Psoas muscle (tissue), 8 donors: ENCODE results near the gene STYXL2. TPM values are rescaled to one million over a fixed set of nuclear protein-coding genes. Genes with fewer than 3 reads are reported as not detected.
A peak's percentile ranks its signal among the peaks of the same experiment; 100 is the strongest.

Source experiments
- ATAC-seq, 4 donors: fragments of 200-7000 bp; cut with Tn5 transposase; one replicate each; pipeline ENCODE4 v1.9.1; 2020; ENCODE audit warnings: moderate library complexity in 3 of 4, mild to moderate bottlenecking in 2 of 4
- DNase-seq, 2 donors: peaks; one replicate each; pipeline ENCODE4 v3.0.0-alpha.2; 2020
- H3K27ac ChIP-seq: fragments of 200-600 bp; one replicate; pipeline ENCODE4 v1.8.0; 2022
- H3K27me3 ChIP-seq, 3 donors: fragments of 200-600 bp in 1 of 3; one replicate each; pipeline versions ENCODE4 v1.6.1 to v1.8.0; 2013 to 2022; ENCODE audit warnings: low read length in 2 of 3, mild to moderate bottlenecking in 2 of 3, moderate library complexity in 1 of 3; ENCODE audit not compliant: insufficient read depth in 3 of 3
- H3K36me3 ChIP-seq, 2 donors: fragments of 200-600 bp in 1 of 2; one replicate each; pipeline versions ENCODE4 v1.6.1 to v1.8.0; 2013 to 2022; ENCODE audit warnings: low read depth in 1 of 2, mild to moderate bottlenecking in 1 of 2, moderate library complexity in 1 of 2; ENCODE audit not compliant: insufficient read depth in 1 of 2
- H3K4me1 ChIP-seq: fragments of 200-600 bp; one replicate; pipeline ENCODE4 v1.8.0; 2022
- H3K4me3 ChIP-seq: fragments of 200-600 bp; one replicate; pipeline ENCODE4 v1.8.0; 2022; ENCODE audit warnings: mild to moderate bottlenecking
- H3K9me3 ChIP-seq: fragments of 200-600 bp; one replicate; pipeline ENCODE4 v1.8.0; 2022
- WGBS, 3 donors: extraction: QIAGEN DNeasy Blood & Tissue Kit; methylation state at CpG; one replicate each; pipeline versions ENCODE4 v1.1.6 to v1.1.7; 2013; 5-methylcytosine and 5-hydroxymethylcytosine counted together
- intact Hi-C, 2 donors: fragments of 100-400 bp; cut with DNase I; formaldehyde crosslinking; loops; one replicate each; pipeline versions ENCODE4 v1.11.0 to v1.14.2; 2022
- polyA plus RNA-seq, 3 donors: library from polyadenylated mRNA; stranded (reverse); fragments of 200-250 nt; gene quantifications; one replicate each; pipeline ENCODE4 v1.2.3, GENCODE V29; 2013
- total RNA-seq, 4 donors: library from RNA; stranded (reverse); fragmentation: NEBNext Ultra II Directional in 2 of 4; extraction: Animal tissue kit (Norgen Biotek cat#: 25700) in 2 of 4; gene quantifications; one replicate each; pipeline versions ENCODE4 v1.2.1 to v1.2.4, GENCODE V29; 2021 to 2023
- TF ChIP-seq, protein P1 (sequence below): fragments of 200-600 bp; IDR thresholded peaks from one replicate; pipeline ENCODE4 v1.8.0; 2022; ENCODE audit warnings: antibody characterized with exemption
- donor health status: healthy with polysubstance abuse.
- donor health status: DM: no; HTN: no; CAD: no; lungs with moderate emphysema.
- donor health status: Bipolar disorder and iron deficiency.
- donor health status: healthy.
- donor health status: DM: yes; HTN: yes; CAD: no.
- donor health status: DM: no; HTN: no; CAD: no.
- donor health status: DM: no; HTN: no; CAD: no.
- donor health status: DM: yes; HTN: yes; CAD: no.

STYXL2 gene
- total and polyA plus RNA-seq, 7 donors = 15.2 to 205 (median 134) TPM

DNA sequence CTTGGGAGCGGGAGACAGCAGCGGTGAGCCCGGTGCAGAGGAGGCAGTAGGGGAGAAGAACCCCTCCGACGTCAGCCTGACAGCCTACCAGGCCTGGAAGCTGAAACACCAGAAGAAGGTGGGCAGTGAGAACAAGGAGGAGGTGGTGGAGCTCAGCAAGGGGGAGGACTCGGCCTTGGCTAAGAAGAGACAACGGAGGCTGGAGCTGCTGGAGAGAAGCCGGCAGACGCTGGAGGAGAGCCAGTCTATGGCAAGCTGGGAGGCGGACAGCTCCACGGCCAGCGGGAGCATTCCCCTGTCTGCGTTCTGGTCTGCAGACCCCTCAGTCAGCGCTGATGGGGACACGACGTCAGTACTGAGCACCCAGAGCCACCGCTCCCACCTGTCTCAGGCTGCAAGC lies 32.9 kb downstream of the STYXL2 start:
- TF ChIP-seq, protein P1, sequence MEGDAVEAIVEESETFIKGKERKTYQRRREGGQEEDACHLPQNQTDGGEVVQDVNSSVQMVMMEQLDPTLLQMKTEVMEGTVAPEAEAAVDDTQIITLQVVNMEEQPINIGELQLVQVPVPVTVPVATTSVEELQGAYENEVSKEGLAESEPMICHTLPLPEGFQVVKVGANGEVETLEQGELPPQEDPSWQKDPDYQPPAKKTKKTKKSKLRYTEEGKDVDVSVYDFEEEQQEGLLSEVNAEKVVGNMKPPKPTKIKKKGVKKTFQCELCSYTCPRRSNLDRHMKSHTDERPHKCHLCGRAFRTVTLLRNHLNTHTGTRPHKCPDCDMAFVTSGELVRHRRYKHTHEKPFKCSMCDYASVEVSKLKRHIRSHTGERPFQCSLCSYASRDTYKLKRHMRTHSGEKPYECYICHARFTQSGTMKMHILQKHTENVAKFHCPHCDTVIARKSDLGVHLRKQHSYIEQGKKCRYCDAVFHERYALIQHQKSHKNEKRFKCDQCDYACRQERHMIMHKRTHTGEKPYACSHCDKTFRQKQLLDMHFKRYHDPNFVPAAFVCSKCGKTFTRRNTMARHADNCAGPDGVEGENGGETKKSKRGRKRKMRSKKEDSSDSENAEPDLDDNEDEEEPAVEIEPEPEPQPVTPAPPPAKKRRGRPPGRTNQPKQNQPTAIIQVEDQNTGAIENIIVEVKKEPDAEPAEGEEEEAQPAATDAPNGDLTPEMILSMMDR = no peak
- intact Hi-C loops = loop anchor here (2.0 to 5.0 kb wide), 2 partner anchors 60 kb away; no protein-coding TSS in a partner anchor

DNA sequence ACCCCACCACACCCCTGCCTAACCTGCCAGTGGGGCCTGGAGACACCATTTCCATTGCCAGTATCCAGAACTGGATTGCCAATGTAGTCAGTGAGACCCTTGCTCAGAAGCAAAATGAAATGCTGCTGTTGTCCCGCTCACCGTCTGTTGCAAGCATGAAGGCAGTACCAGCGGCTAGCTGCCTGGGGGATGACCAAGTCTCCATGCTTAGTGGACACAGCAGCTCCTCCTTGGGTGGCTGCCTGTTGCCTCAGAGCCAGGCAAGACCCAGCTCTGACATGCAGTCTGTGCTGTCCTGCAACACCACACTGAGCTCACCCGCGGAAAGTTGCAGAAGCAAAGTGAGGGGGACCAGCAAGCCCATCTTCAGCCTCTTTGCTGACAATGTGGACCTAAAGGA lies 33.4 kb downstream of the STYXL2 start:
- Histone ChIP-seq H3K27me3 (no peaks in the 10 kb centered on the region), H3K4me1 (no peaks in the 10 kb centered on the region), H3K9me3 (no peaks in the 10 kb centered on the region), H3K4me3 (no peak overlapping the region), H3K36me3 (peaks cover 0 to 80% of the 10 kb centered on the region in 2 donors), H3K27ac (no peak overlapping the region)
- intact Hi-C loops = loop anchor here (2.0 to 5.0 kb wide), 2 partner anchors 60 kb away; no protein-coding TSS in a partner anchor
- TF ChIP-seq, protein P1 = no peak
- DNase-seq = no peak
- peak in 3 of 4 donors; percentile 42 to 48 (median 42) for ATAC-seq
- 85 to 92% (median 91%) methylated on average over 5 of the region's 5 CpGs for WGBS, 3 donors

More for the DNA sequence above, 32.9 kb downstream of the STYXL2 start:
- DNase-seq (peak in 1 of 2 donors; percentile 57), ATAC-seq (peak; percentile 18 to 57 (median 32))
- Histone ChIP-seq H3K4me3 (no peak overlapping the region), H3K9me3 (no peaks in the 10 kb centered on the region), H3K36me3 (peaks cover 0 to 84% of the 10 kb centered on the region in 2 donors), H3K27me3 (no peaks in the 10 kb centered on the region), H3K4me1 (no peaks in the 10 kb centered on the region), H3K27ac (no peak overlapping the region)
- WGBS, 3 donors = 65 to 75% (median 74%) methylated on average over 12 to 17 of the region's 17 CpGs

DNA sequence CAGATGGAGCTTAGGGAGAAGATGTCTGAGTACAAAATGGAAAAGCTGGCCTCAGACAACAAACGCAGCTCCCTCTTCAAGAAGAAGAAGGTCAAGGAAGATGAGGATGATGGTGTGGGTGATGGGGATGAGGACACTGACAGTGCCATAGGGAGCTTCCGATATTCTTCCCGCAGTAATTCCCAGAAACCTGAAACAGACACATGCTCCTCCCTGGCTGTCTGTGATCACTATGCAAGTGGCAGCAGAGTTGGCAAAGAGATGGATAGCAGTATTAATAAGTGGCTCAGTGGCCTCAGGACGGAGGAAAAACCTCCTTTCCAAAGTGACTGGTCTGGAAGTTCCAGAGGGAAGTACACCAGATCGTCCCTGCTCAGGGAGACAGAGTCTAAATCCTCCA lies 33.8 kb downstream of the STYXL2 start:
- no peak for DNase-seq
- 61 to 83% (median 72%) methylated on average over 5 of the region's 5 CpGs for WGBS, 3 donors
- TF ChIP-seq, protein P1 = no peak

DNA sequence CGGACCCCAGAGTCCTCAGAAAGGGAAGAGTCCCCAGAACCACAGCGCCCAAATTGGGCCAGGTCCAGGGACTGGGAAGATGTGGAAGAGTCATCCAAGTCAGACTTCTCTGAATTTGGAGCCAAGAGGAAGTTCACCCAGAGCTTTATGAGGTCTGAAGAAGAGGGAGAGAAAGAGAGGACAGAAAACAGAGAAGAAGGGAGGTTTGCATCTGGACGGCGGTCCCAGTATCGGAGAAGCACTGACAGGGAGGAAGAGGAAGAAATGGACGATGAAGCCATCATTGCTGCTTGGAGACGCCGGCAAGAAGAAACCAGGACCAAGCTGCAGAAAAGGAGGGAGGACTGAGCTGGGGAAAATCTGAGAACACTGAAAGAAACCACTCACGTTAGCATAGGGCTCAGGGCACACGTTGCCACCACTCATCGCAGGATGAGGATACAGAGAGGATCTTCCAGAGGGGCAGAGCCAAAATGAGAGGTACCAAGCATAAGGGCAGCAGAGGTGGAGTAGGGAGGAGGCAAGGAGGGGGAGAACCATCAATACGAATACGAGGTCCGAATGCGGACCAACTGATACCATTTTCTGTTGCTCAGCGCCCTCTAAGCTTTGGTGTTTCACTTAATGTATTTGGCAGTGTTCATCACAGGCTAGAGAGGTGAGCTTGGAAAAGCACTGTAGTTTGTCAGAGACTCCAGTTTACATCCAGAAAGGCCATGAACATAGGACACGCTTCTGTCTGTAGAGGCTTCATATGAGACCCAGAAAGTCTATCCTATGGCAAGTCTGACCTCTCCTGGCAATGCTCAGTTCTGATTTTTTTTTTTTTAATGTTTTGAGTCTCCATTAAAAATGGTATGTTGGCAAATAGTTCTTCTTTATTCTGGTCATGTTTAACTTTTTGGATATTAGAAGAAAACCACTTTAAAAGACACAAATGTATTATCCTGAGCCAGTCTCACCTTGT lies 34.7 kb downstream of the STYXL2 start:
- TF ChIP-seq, protein P1 = no peak
- DNase-seq = no peak
- peak in 1 of 4 donors; percentile 36 for ATAC-seq
- H3K27me3 ChIP-seq = no peaks in the 10 kb centered on the region
- H3K9me3 ChIP-seq = no peaks in the 10 kb centered on the region
- intact Hi-C loops = loop anchor here in 1 of 2 donors (5.0 kb wide), 1 partner anchor 61 kb away; no protein-coding TSS in a partner anchor
- WGBS, 3 donors = 76 to 84% (median 82%) methylated on average over 17 of the region's 17 CpGs
- H3K36me3 ChIP-seq = peaks cover 0 to 67% of the 10 kb centered on the region in 2 donors
- H3K4me3 ChIP-seq = no peak overlapping the region
- H3K4me1 ChIP-seq = no peaks in the 10 kb centered on the region
- no peak overlapping the region for H3K27ac ChIP-seq

More for the DNA sequence above, 33.8 kb downstream of the STYXL2 start:
- H3K27ac ChIP-seq = no peak overlapping the region
- no peaks in the 10 kb centered on the region for H3K27me3 ChIP-seq
- intact Hi-C loops = loop anchor here (2.0 to 5.0 kb wide), 2 partner anchors 60 to 61 kb away; no protein-coding TSS in a partner anchor
- H3K9me3 ChIP-seq = no peaks in the 10 kb centered on the region
- no peak for ATAC-seq
- H3K4me3 ChIP-seq = no peak overlapping the region
- peaks cover 0 to 76% of the 10 kb centered on the region in 2 donors for H3K36me3 ChIP-seq
- no peaks in the 10 kb centered on the region for H3K4me1 ChIP-seq
